ENCODE results near the gene SDK2.
"Not testable (repeated sequence)": the region's sequence is repeated elsewhere in the genome, so short reads cannot be mapped to it uniquely, and the experiment has no call there.

Gene SDK2

DNA sequence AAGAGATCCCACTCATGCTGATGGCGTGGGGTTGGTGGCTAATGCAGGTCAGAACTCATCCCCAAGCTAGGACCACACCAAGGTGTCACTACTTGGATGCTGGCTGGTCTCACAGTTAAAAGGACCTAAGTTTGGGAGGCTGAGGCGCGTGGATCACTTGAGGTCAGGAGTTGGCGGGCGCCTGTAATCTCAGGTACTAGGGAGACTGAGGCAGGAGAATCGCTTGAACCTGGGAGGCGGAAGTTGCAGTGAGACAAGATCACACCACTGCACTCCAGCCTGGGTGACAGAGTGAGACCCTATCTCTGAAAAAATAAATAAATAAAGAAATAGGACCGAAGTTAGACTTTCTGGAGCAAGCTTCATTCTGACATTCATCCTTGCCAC is 325.8 kb downstream of the SDK2 start:
- no peak for DNase-seq (ENCODE audit: low spot score)

DNA sequence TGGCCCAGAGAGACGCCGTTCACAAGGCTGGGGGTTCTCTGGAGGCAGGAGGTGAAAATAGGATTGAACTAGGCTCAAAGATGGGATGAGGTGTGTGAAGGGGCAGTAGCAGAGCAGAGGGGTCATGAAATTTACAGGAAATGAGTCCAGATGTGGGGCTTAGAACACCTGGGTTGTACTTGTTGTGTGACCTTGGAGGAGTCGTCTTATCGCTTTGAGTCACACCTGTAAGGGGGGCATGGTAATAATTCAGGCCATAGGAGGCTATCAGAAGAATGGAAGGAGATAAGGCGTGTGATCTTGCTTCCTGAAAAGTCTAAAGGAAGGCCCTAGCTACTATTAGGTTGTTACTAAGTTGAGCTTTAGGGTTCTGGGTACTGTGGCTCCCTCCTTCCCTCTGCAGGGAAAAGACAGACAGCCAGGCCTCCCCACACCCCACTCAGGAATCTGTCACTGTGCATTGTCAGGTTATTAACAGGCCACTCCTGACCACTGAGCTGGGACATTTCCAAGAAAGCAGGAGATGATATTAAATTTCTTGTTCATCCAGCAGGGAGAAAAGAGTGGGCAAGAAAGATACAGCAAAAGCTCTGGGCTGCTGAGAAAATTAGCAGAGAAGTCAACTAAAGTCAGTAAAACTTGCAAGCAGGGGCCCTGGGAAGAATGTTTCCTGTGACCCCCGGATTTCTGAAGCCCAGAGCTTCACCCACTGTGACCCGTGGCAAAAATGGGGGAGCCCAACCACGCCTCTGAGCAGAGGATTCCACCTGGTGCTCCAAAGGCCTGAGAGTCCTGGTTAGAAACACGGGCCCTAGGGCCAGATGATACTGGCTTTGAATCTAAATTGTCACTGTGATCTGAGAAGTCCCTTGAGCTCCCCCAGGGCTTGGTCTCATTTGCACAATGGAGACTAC is 326.5 kb downstream of the SDK2 start:
- DNase-seq (ENCODE audit: low spot score) = no peak

DNA sequence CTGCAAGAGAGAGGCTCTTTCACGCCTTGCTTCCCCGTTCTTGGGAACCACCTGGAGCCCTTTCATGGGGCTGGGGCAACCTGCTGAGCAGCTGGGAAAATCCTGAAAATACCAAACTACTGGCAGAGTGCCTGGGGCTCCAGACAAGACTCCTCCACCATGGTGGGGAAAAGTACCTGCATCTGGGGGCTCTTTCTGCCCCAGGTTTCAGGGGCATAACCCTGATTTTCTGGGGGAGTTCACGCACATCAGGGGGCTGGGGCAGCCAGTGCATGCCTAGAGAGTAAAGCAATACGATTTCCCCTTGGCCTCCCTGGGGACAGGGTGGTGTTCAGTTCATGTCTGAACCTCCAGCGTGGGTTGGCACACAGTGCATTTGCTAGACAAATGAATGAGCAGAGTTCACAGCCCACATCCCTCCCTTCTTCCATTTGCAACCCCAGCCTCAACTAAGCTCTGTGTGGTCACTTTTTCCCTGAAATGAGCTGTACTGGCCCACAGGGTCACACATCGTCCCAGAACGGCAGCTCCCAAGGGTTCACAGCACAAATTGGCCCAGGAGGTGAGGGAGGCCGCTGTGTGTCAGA is 327.2 kb downstream of the SDK2 start:
- DNase-seq (ENCODE audit: low spot score) = no peak

DNA sequence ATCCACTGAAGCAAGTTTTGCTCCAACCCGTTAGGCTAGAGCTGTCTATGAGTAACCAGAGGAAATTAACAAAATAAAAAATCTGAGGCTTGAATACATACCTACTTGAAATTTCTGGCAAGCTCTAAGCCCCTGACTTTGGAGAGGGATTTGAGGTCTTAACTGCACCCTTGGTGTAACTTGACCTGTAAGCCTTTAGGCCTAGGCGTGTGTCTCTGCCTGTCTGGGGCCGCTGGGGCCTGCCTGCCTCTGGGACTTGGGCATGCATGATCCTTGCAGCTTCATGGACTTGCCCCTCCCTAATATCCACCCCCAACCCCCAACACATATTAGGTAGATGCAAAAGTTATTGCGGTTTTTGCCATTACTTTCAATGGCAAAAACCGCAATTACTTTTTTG is 328.8 kb downstream of the SDK2 start:
- DNase-seq (ENCODE audit: low spot score) = no peak

DNA sequence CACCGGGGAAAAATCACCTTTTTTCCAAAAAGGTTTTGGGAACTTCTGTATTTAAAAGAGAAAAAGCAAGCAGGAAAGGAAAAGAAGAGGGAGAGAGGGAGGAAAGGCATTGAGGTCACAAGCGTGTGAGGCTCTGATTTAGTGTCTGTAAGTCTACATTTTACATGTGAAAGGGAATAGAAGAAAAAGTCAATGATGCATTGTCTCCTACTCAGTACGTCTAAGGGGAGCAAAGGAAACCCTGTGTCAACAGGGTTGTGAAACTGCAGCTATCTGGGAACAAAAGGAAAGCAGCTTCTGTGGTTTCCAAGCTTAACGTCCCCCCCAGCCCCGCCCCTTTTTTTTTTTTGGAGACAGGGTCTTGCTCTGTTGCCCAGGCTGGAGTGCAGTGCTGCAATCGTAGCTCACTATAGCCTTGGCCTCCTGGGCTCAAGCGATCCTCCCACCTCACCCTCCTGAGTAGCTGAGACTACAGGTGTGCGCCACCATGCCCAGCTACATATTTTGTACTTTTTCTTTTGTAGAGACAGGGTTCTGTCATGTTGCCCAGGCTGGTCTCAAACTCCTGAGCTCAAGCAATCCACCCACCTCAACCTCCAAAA is 330.6 kb downstream of the SDK2 start:
- no peak for DNase-seq (ENCODE audit: low spot score)

DNA sequence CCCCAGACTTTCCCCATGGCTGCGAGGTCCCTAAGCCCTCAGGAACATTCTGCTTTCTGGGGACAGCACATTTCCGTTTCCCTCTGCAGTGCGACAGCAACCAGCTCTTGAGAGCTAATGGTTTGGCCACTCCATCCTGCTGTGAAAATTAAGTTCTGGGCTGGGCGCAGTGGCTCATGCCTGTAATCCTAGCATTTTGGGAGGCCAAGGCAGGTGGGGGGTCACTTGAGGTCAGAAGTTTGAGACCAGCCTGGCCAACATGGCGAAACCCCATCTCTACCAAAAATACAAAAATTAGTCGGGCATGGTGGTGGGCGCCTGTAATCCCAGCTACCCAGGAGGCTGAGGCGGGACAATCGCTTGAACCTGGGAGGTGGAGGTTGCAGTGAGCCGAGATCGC is 331.4 kb downstream of the SDK2 start:
- DNase-seq (ENCODE audit: low spot score) = not testable (repeated sequence)

DNA sequence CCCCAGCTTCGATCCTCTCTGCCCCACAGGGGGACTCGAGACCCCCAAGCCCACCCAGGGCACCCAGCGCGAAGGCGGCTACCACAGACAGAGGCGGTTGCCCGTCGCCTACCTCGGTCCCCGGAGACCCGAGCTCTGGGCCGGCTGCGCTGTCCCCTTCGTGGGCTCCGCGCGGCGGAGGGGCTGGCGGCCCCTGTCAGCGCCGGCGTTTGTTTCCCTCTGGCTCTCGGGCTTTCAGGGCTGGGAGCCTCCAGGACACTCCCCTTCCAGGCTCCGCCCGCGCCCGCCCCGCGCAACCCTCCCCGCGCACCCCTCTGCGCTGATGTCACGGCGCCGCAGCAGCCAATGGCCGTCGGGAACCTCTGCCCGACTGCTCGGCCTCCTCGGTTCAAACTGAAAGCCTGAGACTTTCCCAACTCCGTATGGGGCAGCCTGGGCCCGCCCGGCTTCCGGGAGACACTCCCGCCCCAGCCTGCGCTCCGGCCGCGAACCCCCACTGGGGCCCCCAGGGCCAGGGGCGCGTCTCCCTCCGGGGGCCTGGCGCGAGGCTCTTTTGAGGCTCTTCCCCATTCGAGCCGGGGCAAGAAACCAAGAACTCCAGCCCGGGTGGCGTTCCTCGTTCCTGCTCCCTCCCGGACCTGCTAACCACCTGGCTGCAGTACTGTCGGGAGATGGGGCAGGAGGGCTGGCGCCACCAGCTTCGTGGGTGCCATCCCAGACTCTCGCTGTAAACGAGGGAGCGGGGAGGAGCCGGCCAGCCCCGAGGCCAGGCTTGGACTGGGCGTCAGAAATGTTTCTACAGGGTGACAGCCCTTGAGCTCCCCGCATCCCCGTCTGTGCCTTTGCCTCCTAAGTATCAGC is 332.2 kb downstream of the SDK2 start, which contains the start of gene CDC42EP4:
Gene CDC42EP4 (minus strand): TSS at position 221 of the 861 bp plus-strand sequence. CDS start 25,501 bp downstream, outside the sequence.
- DNase-seq (ENCODE audit: low spot score) = peak; percentile 91

DNA sequence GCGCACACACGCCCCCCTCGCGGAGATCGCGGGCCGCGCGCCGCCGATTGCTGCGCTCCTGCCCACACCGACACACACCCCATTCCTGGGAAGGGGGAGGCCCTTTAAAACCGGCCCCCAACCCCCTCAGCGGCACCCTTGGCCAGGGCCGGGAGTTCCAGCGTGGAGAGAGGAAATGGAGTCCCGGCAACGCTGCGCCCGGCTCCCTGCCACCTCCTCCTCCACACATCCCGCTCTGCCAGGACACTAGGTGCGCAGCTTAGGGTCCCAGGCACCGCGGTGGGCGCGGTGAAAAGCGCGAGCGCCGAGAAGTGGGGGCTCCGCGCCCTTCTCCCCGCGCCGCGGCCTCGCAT is 332.8 kb downstream of the SDK2 start:
- no peak for DNase-seq (ENCODE audit: low spot score)

DNA sequence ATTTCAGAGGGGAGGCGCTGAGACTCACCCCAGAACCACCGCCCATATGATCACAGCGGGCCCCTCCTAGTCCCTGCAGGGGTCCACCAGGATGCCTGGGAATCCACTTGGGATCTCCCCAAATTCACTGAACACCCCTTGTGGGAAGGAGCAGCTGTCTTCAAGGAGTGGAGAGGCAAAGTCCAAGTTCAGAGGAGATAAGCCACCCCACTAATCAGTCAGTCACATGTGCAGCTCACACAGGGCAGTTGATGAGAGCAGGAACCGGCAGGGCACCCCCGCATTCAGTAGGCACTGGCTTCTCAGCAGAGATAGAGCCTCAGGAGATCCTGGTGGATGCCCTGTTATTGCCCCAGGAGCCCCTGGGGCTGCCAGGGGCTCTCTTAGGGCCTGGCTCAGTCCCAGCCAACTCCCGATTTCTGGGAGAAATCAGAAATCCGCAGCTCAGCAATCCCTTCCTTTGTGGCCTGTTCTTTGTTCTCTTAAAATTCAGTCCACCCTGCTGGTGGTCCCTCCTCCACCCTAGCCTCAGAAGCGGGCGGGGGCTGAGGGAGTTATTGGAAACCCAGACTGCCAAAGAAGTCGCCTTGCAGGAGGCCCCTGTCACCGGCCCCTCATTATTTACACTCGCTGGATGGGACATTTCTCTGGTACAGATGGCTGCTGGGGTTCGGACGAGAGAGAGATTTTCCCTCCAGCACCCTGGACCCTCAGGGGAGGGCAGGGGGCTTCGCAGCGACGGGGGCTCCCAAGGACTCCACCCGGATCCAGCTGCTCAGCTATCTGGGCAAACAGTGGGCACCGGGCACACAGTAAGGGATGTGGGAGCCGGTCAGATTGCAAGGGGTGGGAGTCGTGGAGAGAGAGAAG is 334.3 kb downstream of the SDK2 start:
- no peak for DNase-seq (ENCODE audit: low spot score)

DNA sequence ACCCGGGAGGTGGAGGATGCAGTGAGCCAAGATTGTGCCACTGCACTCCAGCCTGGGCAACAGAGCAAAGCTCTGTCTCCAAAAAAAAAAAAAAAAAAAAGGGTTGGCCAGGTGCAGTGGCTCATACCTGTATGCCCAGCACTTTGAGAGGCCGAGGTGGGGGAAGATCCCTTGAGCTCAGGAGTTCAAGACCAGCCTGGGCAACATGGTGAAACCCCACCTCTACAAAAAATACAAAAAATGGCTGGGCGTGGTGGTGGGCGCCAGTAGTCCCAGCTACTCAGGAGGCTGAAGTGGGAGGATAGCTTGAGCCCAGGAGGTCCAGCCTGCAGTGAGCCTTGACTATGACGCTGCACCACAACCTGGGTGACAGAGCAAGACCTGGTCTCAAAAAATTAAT is 335.3 kb downstream of the SDK2 start:
- DNase-seq (ENCODE audit: low spot score) = not testable (repeated sequence)

DNA sequence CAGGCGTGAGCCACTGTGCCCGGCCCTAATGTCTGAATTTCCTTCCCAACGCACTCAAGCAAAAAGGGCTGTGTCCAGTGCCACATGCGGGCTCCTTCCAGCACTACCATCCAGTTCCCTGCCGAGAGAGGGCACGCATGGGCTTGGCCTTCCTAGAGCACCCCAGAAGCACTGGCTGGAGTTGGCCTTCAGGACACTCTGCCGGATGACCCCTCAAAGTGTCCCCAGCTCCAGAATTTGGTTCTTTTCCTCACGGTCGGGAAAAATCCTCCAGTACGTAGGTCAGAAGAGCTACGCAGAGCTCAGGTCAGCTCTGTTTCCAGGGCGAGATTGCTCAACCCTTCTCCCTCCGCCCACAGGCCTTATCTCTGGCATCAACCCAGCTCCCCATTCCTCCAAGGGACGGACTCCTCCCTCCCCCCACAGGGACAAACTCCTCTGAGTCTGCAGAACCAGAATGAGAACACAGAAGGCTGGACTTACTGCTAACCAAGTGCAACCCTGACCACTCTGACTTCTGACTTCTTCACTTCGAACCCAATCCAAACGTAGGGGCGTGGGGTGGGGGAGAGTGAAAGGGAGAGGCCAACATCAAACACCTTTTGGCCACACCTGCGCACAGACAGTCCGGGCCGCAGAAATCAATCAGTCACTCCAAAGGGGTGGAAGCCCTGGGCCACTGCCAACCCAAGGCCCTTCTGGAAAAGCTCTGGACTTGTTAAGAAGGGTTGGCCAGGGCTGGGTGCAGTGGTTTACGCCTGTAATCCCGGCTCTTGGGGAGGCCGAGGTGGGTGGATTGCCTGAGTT is 336.0 kb downstream of the SDK2 start:
- DNase-seq (ENCODE audit: low spot score) = peak; percentile 82

DNA sequence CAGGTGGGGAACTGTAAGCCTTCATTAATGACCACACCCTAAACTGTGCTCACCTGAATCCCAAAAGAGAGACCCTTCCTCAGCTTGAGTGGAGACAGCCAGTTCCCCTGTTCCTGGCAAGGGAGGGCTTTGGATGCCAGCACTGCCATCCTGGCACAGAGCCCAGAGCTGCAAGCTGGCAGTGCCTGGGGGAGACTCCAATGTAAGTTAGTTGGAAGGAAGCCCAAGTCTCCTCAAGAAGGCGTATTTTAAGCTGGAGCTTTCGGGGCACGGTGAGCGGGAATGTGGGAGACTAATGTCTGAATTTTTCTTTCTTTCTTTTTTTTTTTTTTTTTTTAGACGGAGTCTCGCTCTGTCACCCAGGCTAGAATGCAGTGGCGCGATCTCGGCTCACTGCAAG is 337.1 kb downstream of the SDK2 start:
- DNase-seq (ENCODE audit: low spot score) = no peak

DNA sequence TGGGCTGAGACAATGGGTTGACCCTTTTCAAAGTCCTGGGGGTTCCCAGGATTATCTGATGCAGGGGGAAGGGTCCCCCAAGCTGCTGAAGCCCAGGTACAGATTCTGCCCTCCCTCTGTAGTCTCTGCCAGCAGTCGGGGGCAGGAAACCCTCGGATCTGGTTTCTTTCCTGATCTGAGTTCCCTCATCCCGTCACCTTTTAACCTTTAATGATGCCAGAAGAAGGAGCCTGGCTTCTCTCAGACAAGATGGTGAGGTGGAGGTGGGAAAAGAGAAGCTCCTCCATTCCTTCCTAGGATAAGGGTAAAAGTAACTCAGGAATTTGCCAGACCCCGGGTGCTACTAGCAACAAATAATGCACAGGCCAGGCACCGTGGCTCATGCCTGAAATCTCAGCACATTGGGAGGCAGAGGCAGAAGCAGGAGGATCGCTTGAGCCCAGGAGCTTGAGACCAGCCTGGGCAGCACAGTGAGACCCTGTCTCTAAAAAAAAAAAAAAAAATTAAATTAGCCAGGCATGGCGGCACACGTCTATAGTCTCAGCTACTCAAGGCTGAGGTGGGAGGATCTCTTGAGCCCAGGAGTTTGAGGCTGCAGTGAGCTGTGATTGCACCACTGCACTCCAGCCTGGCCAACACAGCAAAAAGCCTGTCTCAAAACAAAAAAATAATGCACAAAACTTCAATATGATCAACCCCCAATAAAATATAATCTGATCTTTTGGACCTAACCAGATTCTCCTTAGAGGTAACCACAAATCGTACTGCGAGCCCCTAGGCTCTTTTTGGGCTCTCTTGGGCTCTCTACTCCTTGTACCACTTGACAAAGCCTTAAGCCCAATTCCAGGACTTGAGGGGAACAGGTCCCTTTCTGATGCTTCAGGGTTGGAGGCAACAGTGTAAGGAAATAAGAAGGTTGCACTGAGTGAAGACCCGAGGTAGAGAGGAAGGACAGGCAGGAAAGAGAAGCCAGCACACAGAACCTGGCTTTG is 338.1 kb downstream of the SDK2 start:
- no peak for DNase-seq (ENCODE audit: low spot score)

DNA sequence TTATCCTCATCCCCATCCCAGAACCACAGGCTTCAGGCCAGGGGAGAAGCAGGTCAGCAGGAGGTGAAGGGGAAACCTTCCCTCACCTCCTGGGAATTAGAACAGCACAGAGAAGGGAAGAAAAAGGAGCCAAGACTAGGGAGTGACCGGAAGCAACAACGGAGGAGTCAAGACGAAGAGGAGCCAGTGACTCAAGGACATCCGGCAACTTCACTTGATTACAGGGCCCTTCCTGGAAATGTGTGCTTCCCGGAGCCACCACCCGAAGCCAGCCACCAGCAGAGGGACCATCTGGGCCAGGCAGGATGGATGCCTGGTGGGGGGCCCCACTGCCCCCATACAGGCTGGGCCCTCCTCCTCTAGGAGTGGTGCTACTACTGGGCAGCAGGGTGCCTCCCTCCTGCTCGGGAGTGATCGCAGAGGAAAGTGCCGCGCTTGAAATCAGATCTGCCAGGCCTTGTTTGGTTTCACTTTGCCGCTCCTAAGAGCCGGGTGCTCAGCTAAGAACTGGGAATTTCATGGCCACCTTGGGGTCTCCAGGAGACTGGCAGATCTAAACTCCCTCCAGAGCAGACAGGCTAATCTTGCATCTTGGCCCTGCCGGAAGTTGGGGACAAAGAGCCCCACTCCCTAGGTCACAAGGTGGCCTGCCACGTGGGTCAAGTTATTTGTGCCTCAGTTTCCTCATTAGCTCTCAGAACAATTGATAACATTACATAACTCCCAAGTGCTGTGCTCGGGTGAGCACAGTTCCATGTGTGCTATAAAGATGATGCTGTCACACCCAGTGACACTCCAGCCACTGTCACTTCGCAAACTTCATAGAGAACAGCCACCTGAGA is 339.1 kb downstream of the SDK2 start:
- peak; percentile 34 for DNase-seq (ENCODE audit: low spot score)

DNA sequence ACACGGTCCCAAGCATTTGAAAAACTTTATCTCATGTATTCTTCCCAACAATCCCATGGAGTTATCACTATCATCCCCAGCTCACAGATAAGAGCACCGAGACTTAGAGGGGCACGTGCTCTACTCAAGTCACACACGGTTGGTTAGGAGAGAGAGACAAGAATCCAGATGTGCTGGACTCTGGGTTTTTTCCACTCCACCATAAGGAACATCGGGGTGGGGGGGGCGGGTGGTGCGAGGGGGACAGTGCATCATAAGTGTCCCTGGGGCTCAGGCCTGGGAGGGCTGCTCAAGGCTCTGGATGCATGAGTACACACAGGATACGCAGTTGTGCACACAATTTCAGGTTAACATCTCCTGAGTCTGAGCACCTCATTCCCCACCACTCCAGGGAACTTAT is 339.8 kb downstream of the SDK2 start:
- no peak for DNase-seq (ENCODE audit: low spot score)

DNA sequence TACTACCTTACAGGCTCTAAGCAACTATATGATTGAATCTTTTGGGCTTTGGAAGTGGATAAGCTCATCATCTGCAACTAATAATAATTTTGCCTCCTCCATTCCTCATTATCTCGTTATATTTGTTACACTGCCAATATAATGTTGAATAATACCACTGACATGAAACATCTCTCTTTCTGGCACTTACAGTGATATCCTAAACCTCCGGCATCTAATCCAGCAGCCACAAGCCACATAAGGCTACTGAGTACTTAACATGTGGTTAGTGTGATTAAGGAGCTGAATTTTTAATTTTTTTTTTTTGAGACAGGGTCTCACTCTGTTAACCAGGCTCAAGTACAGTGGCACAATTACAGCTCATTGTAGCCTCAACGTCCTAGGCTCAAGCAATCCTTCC is 342.1 kb downstream of the SDK2 start:
- DNase-seq (ENCODE audit: low spot score) = no peak

DNA sequence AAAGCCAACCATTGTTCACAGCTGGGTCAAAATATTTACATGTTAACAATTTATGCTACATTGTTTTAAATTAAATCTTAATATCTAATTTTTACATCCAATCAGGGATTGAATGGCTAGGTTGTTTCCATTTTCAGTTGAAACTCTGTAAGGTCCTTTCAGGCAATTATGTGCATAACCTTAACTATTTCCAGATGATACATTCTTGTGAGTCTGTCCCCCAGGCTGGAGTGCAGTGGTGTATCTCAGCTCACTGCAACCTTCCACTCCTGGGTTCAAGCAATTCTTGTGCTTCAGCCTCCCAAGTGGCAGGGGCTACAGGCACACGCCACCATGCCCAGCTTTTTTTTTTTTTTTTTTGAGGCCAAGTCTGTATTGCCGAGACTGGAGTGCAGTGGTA is 342.9 kb downstream of the SDK2 start:
- no peak for DNase-seq (ENCODE audit: low spot score)

DNA sequence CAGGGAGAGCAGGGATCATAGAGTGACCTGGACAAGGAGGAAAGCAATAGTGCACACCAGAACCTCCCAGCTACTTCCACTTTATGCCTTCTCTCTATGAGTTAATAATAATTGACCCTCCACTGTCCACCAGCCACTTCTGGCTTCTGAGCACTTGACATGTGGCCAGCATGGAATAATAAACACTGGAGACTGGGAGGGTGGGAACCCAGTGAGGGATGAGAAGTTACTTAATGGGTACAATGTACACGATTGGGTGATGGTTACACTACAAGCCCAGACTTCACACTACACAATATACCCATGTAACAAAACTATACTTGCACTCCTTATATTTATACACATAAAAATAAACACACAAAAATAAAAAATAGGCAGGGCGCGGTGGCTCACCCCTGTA is 343.9 kb downstream of the SDK2 start:
- no peak for DNase-seq (ENCODE audit: low spot score)

Data from SW480 (cell line).